K562 (cell line): ENCODE results near the gene SH2D4B.

Source experiments
- CTCF ChIP-seq, 3 experiments: IDR thresholded peaks in 2 of 3; conservative IDR thresholded peaks in 1 of 3; 2 replicates each; pipeline ENCODE4 v1.5.1; 2011 to 2012; ENCODE audit warnings: low read length in 3 of 3, mild to moderate bottlenecking in 3 of 3, control low read depth in 2 of 3, improper control_type of control experiment in 1 of 3, inconsistent platforms in 1 of 3, low read depth in 1 of 3, mixed read lengths in 1 of 3, moderate library complexity in 1 of 3; ENCODE audit not compliant: insufficient read depth in 2 of 3
- FOXA1 ChIP-seq: fragments of 450-650 bp; IDR thresholded peaks from 2 replicates; pipeline ENCODE4 v1.6.1; 2016; ENCODE audit warnings: mild to moderate bottlenecking, borderline replicate concordance
- KLF6 ChIP-seq: fragments of 250-450 bp; sonication (Bioruptor Pico); IDR thresholded peaks from 2 replicates; pipeline ENCODE4 v1.4.0; 2020; ENCODE audit warnings: mild to moderate bottlenecking, moderate library complexity, borderline replicate concordance
- NFE2 ChIP-seq: IDR thresholded peaks from 2 replicates; pipeline ENCODE4 v1.6.1; 2014; ENCODE audit warnings: antibody characterized with exemption, low read depth
- POLR2A ChIP-seq: fragments of 450-650 bp; conservative IDR thresholded peaks from 2 replicates; pipeline ENCODE4 v1.6.1; 2016
- USF2 ChIP-seq: sonication (generic); formaldehyde crosslinking; IDR thresholded peaks from 2 replicates; pipeline ENCODE4 v1.5.0; 2020; ENCODE audit warnings: missing genetic modification reagents
- ZFP36 ChIP-seq: fragments of 150-350 bp; IDR thresholded peaks from 2 replicates; pipeline ENCODE4 v1.6.1; 2018; ENCODE audit warnings: low read length, low read depth; ENCODE audit not compliant: partially characterized antibody
- TF ChIP-seq, protein P1 (sequence below): fragments of 450-650 bp; IDR thresholded peaks from 2 replicates; pipeline ENCODE4 v1.6.1; 2017; ENCODE audit warnings: antibody characterized with exemption, mild to moderate bottlenecking
- TF ChIP-seq, protein P2 (sequence below), 2 experiments: fragments of 450-650 bp in 1 of 2; sonication (generic) in 1 of 2; formaldehyde crosslinking in 1 of 2; IDR thresholded peaks in 1 of 2; conservative IDR thresholded peaks in 1 of 2; 2 replicates each; pipeline versions ENCODE4 v1.6.1 to v1.8.1; 2016 to 2023; ENCODE audit warnings: mild to moderate bottlenecking in 2 of 2, moderate library complexity in 2 of 2, inconsistent platforms in 1 of 2, missing genetic modification reagents in 1 of 2

DNA sequence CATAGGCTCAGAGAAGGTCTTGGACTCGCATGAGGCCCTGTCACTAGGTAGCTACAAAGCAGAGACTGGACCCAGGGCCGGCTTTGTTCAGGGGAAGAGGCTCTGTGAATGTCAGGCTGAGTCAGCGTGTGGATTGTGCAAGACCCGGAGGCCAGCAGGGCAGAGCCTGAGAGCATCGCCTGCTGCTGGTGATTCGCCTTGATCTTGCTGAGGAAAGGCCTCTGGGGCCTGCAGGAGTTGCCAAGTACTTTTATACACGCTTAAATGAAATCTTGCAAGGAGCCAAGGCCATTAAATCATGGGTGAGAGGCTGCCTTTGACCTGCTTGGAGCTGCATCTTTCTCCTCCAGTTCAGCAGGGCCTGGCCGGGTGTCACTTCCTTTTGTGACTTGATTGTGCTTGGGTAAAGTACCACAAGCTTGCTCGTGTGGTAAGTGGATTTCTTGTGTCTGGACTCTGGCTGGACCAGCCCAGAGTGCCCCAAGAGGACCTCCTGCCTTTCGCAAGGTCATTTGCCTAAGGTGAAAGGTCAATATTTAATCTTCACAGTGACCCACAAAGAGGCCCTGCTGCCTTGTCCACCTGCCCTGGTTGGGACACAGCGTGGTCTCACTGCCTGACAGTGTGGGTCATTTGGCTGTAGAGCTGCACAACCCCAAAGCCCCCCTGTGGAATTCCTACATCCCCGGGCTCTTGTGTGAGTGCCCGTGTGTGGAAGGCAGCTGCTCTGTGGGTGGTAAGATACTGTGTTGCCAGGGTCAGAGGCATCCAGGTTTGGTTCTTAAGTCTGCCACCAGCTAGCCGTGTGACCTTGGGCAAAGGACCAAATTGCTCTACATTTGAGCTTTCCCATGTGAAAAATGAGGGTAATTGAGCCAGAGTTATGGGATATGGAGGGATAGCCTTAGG, 38.6 kb upstream of the SH2D4B start:
- no peak for TF ChIP-seq CTCF (IDR thresholded peaks at IDR 0.05 in 2 of 3, conservative IDR thresholded peaks at IDR 0.05 in 1 of 3; ENCODE audit: insufficient read depth in 2 of 3, low read depth in 1 of 3, low read length in 3 of 3)
- no peak for TF ChIP-seq FOXA1
- TF ChIP-seq, protein P1, sequence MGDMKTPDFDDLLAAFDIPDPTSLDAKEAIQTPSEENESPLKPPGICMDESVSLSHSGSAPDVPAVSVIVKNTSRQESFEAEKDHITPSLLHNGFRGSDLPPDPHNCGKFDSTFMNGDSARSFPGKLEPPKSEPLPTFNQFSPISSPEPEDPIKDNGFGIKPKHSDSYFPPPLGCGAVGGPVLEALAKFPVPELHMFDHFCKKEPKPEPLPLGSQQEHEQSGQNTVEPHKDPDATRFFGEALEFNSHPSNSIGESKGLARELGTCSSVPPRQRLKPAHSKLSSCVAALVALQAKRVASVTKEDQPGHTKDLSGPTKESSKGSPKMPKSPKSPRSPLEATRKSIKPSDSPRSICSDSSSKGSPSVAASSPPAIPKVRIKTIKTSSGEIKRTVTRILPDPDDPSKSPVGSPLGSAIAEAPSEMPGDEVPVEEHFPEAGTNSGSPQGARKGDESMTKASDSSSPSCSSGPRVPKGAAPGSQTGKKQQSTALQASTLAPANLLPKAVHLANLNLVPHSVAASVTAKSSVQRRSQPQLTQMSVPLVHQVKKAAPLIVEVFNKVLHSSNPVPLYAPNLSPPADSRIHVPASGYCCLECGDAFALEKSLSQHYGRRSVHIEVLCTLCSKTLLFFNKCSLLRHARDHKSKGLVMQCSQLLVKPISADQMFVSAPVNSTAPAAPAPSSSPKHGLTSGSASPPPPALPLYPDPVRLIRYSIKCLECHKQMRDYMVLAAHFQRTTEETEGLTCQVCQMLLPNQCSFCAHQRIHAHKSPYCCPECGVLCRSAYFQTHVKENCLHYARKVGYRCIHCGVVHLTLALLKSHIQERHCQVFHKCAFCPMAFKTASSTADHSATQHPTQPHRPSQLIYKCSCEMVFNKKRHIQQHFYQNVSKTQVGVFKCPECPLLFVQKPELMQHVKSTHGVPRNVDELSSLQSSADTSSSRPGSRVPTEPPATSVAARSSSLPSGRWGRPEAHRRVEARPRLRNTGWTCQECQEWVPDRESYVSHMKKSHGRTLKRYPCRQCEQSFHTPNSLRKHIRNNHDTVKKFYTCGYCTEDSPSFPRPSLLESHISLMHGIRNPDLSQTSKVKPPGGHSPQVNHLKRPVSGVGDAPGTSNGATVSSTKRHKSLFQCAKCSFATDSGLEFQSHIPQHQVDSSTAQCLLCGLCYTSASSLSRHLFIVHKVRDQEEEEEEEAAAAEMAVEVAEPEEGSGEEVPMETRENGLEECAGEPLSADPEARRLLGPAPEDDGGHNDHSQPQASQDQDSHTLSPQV: peak; percentile 97
- peak; percentile 86 for TF ChIP-seq NFE2
- TF ChIP-seq USF2 (CRISPR knock-in tag): no peak
- TF ChIP-seq, protein P2, sequence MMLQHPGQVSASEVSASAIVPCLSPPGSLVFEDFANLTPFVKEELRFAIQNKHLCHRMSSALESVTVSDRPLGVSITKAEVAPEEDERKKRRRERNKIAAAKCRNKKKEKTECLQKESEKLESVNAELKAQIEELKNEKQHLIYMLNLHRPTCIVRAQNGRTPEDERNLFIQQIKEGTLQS (IDR thresholded peaks at IDR 0.05): peak; percentile 97
- TF ChIP-seq, protein P2 (CRISPR knock-in tag; conservative IDR thresholded peaks at IDR 0.05): peak; percentile 84; the same call in 1 of the 2 replicates
- TF ChIP-seq ZFP36: no peak
- TF ChIP-seq POLR2A: 0 out of 2 replicates have a peak, but pooled peaks have one; percentile 50
- TF ChIP-seq KLF6 (CRISPR knock-in tag): no peak
